NCI-H187 treated with DMSO at 0.1 percent for 48 hours (cell line): ENCODE measurements around the gene NKAIN2.

Experiments
- DNase-seq: peaks from one replicate; lab custom pipeline; 2025; lab: John Stamatoyannopoulos, UW

NKAIN2 gene

GRCh38 chr6:124599656-124600055 is 796.0 kb downstream of the NKAIN2 start:
- DNase-seq, result peak; percentile 90

GRCh38 chr6:124604719-124605118 is 801.1 kb downstream of the NKAIN2 start:
- no peak for DNase-seq

- no peak for DNase-seq
Measured at GRCh38 chr6:124607119-124607627, 803.5 kb downstream of the NKAIN2 start.

GRCh38 chr6:124613031-124613430 is 809.4 kb downstream of the NKAIN2 start:
- no peak for DNase-seq

- no peak for DNase-seq
Measured at GRCh38 chr6:124622351-124622750, 818.7 kb downstream of the NKAIN2 start.

- DNase-seq, result no peak
Measured at GRCh38 chr6:124633655-124634054, 830.0 kb downstream of the NKAIN2 start.

GRCh38 chr6:124640432-124640831 is 836.8 kb downstream of the NKAIN2 start:
- no peak for DNase-seq

GRCh38 chr6:124655866-124656265 is 852.2 kb downstream of the NKAIN2 start:
- DNase-seq, result no peak

- DNase-seq, result no peak
Measured at GRCh38 chr6:124658053-124658452, 854.4 kb downstream of the NKAIN2 start.

GRCh38 chr6:124659427-124659826 is 855.8 kb downstream of the NKAIN2 start:
- DNase-seq, result no peak

GRCh38 chr6:124660185-124660584 is 856.5 kb downstream of the NKAIN2 start:
- DNase-seq, result no peak

- no peak for DNase-seq
Measured at GRCh38 chr6:124661097-124661661, 857.5 kb downstream of the NKAIN2 start.

GRCh38 chr6:124668028-124668427 is 864.4 kb downstream of the NKAIN2 start:
- no peak for DNase-seq

GRCh38 chr6:124669713-124670480 is 866.2 kb downstream of the NKAIN2 start:
- no peak for DNase-seq

GRCh38 chr6:124670801-124671200 is 867.1 kb downstream of the NKAIN2 start:
- peak; percentile 85 for DNase-seq

GRCh38 chr6:124671324-124671723 is 867.7 kb downstream of the NKAIN2 start:
- DNase-seq, result no peak

- DNase-seq, result no peak
Measured at GRCh38 chr6:124674042-124674441, 870.4 kb downstream of the NKAIN2 start.

GRCh38 chr6:124676033-124676432 is 872.4 kb downstream of the NKAIN2 start:
- DNase-seq, result no peak

GRCh38 chr6:124677874-124678273 is 874.2 kb downstream of the NKAIN2 start:
- DNase-seq, result no peak

- no peak for DNase-seq
Measured at GRCh38 chr6:124679387-124679786, 875.7 kb downstream of the NKAIN2 start.

GRCh38 chr6:124682751-124683150 is 879.1 kb downstream of the NKAIN2 start:
- DNase-seq, result no peak

- peak; percentile 35 for DNase-seq
Measured at GRCh38 chr6:124683507-124683906, 879.8 kb downstream of the NKAIN2 start.

- no peak for DNase-seq
Measured at GRCh38 chr6:124684621-124685020, 881.0 kb downstream of the NKAIN2 start.

GRCh38 chr6:124688369-124688768 is 884.7 kb downstream of the NKAIN2 start:
- no peak for DNase-seq
